ENCODE data around the gene RNF19B. TPM values are rescaled to one million over a fixed set of nuclear protein-coding genes. Genes with fewer than 3 reads are reported as not detected.
"Not testable (repeated sequence)": the region's sequence is repeated elsewhere in the genome, so short reads cannot be mapped to it uniquely, and the experiment has no call there.

Gene RNF19B
- total RNA-seq, 1 experiment from 2014 or later: 41.3 TPM

GRCh38 chr1:32915766-32916706, 48.6 kb downstream of the RNF19B start:
- no peak for DNase-seq (ENCODE audit: unreplicated experiment)
- CTCF ChIA-PET: interaction anchor here (0.6 to 1.2 kb wide), 7 partner anchors 9 to 555 kb away, joined by 3 to 5 read pairs (median 3); no protein-coding TSS in a partner anchor
- BruUV-seq (replicated peaks): no TSS peak

DNA sequence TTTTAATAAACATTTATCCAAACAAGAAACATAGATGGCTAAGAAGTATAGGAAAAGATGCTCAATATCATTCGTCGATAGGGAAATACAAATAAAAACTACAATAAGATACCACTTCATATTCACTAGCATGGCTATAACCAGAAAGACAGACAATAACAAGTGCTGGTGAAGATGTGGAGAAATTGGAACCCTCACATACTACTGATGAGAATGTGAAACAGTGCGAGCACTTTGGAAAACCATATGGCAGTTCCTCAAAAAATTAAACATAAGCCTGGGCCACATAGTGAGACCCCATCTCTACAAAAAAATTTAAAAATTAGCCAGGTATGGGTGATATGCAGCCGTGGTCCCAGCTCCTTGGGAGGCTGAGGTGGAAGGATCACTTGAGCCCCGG, 54.3 kb downstream of the RNF19B start:
- CTCF ChIA-PET: interaction anchor here (0.6 kb wide), 1 partner anchor 31 kb away, joined by 3 read pairs; no protein-coding TSS in a partner anchor
- H3K27me3 Mint-ChIP-seq (ENCODE audit: insufficient read depth, unreplicated experiment): no peaks in the 10 kb centered on the region

More at GRCh38 chr1:32915766-32916706, 48.6 kb downstream of the RNF19B start:
- POLR2A ChIA-PET: no interaction called here
- peaks cover 6% of the 10 kb centered on the region for H3K4me1 Mint-ChIP-seq (ENCODE audit: insufficient read depth, unreplicated experiment)
- no peaks in the 10 kb centered on the region for H3K27me3 Mint-ChIP-seq (ENCODE audit: insufficient read depth, unreplicated experiment)
- H3K36me3 Mint-ChIP-seq (ENCODE audit: insufficient read depth, unreplicated experiment): peaks cover 9% of the 10 kb centered on the region
- TF ChIP-seq, protein P1, sequence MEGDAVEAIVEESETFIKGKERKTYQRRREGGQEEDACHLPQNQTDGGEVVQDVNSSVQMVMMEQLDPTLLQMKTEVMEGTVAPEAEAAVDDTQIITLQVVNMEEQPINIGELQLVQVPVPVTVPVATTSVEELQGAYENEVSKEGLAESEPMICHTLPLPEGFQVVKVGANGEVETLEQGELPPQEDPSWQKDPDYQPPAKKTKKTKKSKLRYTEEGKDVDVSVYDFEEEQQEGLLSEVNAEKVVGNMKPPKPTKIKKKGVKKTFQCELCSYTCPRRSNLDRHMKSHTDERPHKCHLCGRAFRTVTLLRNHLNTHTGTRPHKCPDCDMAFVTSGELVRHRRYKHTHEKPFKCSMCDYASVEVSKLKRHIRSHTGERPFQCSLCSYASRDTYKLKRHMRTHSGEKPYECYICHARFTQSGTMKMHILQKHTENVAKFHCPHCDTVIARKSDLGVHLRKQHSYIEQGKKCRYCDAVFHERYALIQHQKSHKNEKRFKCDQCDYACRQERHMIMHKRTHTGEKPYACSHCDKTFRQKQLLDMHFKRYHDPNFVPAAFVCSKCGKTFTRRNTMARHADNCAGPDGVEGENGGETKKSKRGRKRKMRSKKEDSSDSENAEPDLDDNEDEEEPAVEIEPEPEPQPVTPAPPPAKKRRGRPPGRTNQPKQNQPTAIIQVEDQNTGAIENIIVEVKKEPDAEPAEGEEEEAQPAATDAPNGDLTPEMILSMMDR (IDR thresholded peaks at IDR 0.05; ENCODE audit: unreplicated experiment): no peak
- intact Hi-C loops (cut with micrococcal nuclease): no loop called here
- no peak overlapping the region for H3K27ac Mint-ChIP-seq (ENCODE audit: low read depth, unreplicated experiment)
- H3K4me3 Mint-ChIP-seq (ENCODE audit: unreplicated experiment): no peak overlapping the region
- no peaks in the 10 kb centered on the region for H3K9me3 Mint-ChIP-seq (ENCODE audit: unreplicated experiment)

DNA sequence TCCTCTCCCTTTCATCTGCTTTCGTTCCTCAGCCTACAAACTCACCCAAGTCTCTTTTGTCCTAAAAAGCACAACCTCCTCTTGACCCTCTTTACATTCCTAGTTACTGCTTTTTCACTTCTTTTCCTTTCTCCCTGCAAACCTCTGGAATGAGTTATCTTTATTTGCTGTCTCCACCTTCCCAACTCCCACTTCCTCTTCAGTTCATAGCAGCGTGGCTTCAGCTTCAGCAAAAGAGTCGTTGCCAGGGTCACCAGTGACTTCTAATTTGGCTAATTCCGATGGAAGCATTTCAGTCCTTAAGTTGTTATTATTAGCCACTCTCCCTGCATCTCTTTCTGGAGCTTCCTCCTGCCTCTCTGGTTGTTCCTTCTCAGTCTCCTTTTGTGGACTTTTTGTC, 57.2 kb downstream of the RNF19B start:
- Mint-ChIP-seq H3K27me3 (ENCODE audit: insufficient read depth, unreplicated experiment) (no peaks in the 10 kb centered on the region), H3K27ac (ENCODE audit: low read depth, unreplicated experiment) (no peak overlapping the region), H3K4me1 (ENCODE audit: insufficient read depth, unreplicated experiment) (no peaks in the 10 kb centered on the region), H3K36me3 (ENCODE audit: insufficient read depth, unreplicated experiment) (no peaks in the 10 kb centered on the region), H3K9me3 (ENCODE audit: unreplicated experiment) (no peaks in the 10 kb centered on the region), H3K4me3 (ENCODE audit: unreplicated experiment) (no peak overlapping the region)
- intact Hi-C loops (cut with micrococcal nuclease): no loop called here
- TF ChIP-seq, protein P1 (IDR thresholded peaks at IDR 0.05; ENCODE audit: unreplicated experiment): no peak
- DNase-seq (ENCODE audit: unreplicated experiment): no peak
- ChIA-PET CTCF (interaction anchor here (0.5 to 1.4 kb wide), 2 partner anchors 9 to 506 kb away, joined by 3 read pairs; no protein-coding TSS in a partner anchor), POLR2A (no interaction called here)
- BruUV-seq (replicated peaks): no TSS peak

More for the DNA sequence above, 54.3 kb downstream of the RNF19B start:
- H3K4me3 Mint-ChIP-seq (ENCODE audit: unreplicated experiment): no peak overlapping the region
- no peak for DNase-seq (ENCODE audit: unreplicated experiment)
- TF ChIP-seq, protein P1 (IDR thresholded peaks at IDR 0.05; ENCODE audit: unreplicated experiment): no peak
- no TSS peak for BruUV-seq (replicated peaks)
- H3K9me3 Mint-ChIP-seq (ENCODE audit: unreplicated experiment): no peaks in the 10 kb centered on the region
- POLR2A ChIA-PET: interaction anchor here (0.5 kb wide), 1 partner anchor 68 kb away, joined by 3 read pairs; no protein-coding TSS in a partner anchor
- no peaks in the 10 kb centered on the region for H3K4me1 Mint-ChIP-seq (ENCODE audit: insufficient read depth, unreplicated experiment)
- no peak overlapping the region for H3K27ac Mint-ChIP-seq (ENCODE audit: low read depth, unreplicated experiment)
- no peaks in the 10 kb centered on the region for H3K36me3 Mint-ChIP-seq (ENCODE audit: insufficient read depth, unreplicated experiment)
- intact Hi-C loops (cut with micrococcal nuclease): no loop called here

DNA sequence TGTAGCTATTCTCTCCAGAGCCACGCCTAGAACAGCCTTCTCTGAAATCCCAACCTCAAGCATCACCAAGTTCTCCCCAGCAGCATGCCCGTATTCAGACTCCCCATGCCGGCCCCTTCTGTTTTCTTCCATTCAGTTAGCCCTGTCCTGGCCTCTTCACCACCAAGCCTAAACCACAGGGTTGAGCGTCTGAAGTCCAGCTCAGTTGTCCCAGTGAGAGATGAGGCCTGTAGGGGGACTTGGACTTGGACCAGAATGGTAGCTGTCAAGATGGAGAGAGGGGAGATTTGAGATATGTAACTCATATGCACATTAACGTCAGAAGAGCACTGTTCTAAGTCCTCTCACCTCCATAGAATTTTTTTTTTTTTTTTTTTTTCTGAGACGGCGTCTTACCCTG, 58.0 kb downstream of the RNF19B start:
- H3K9me3 Mint-ChIP-seq (ENCODE audit: unreplicated experiment): no peaks in the 10 kb centered on the region
- no TSS peak for BruUV-seq (replicated peaks)
- H3K27ac Mint-ChIP-seq (ENCODE audit: low read depth, unreplicated experiment): no peak overlapping the region
- ChIA-PET CTCF (interaction anchor here (0.7 to 1.4 kb wide), 2 partner anchors 10 to 20 kb away, joined by 3 read pairs; no protein-coding TSS in a partner anchor), POLR2A (interaction anchor here (0.5 to 0.7 kb wide), 2 partner anchors 13 to 553 kb away, joined by 3 read pairs; no protein-coding TSS in a partner anchor)
- no peak overlapping the region for H3K4me3 Mint-ChIP-seq (ENCODE audit: unreplicated experiment)
- TF ChIP-seq, protein P1 (IDR thresholded peaks at IDR 0.05; ENCODE audit: unreplicated experiment): no peak
- no peak for DNase-seq (ENCODE audit: unreplicated experiment)
- no peaks in the 10 kb centered on the region for H3K4me1 Mint-ChIP-seq (ENCODE audit: insufficient read depth, unreplicated experiment)
- no peaks in the 10 kb centered on the region for H3K27me3 Mint-ChIP-seq (ENCODE audit: insufficient read depth, unreplicated experiment)
- intact Hi-C loops (cut with micrococcal nuclease): no loop called here
- H3K36me3 Mint-ChIP-seq (ENCODE audit: insufficient read depth, unreplicated experiment): no peaks in the 10 kb centered on the region

DNA sequence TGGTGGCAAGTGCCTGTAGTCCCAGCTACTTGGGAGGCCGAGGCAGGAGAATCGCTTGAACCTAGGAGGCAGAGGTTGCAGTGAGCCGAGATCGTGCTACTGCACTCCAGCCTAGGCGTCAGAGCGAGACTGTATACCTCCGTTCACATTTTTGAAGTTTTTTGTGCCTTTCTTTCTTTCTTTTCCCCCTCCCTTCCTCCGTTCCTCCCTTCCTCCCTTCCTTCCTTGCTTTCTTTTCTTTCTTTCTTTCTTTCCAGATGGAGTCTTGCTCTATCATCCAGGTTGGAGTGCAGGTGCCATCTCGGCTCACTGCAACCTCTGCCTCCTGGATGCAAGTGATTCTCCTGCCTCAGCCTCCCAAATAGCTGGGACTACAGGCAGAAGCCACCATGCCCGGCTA, 59.0 kb downstream of the RNF19B start:
- H3K4me1 Mint-ChIP-seq (ENCODE audit: insufficient read depth, unreplicated experiment); DNase-seq (ENCODE audit: unreplicated experiment); H3K27ac Mint-ChIP-seq (ENCODE audit: low read depth, unreplicated experiment); H3K4me3 Mint-ChIP-seq (ENCODE audit: unreplicated experiment); H3K27me3 Mint-ChIP-seq (ENCODE audit: insufficient read depth, unreplicated experiment); H3K36me3 Mint-ChIP-seq (ENCODE audit: insufficient read depth, unreplicated experiment); BruUV-seq (replicated peaks); H3K9me3 Mint-ChIP-seq (ENCODE audit: unreplicated experiment); intact Hi-C loops (cut with micrococcal nuclease): not testable (repeated sequence)
- ChIA-PET POLR2A (interaction anchor here (0.6 kb wide), 1 partner anchor 56 kb away, joined by 3 read pairs; no protein-coding TSS in a partner anchor), CTCF (interaction anchor here (0.6 to 0.7 kb wide), 3 partner anchors 156 to 438 kb away, joined by 3 to 4 read pairs (median 4); no protein-coding TSS in a partner anchor)

Data from MCF 10A (cell line).